Measurements from ENCODE around the gene PRR23E.

The PRR23E gene

DNA sequence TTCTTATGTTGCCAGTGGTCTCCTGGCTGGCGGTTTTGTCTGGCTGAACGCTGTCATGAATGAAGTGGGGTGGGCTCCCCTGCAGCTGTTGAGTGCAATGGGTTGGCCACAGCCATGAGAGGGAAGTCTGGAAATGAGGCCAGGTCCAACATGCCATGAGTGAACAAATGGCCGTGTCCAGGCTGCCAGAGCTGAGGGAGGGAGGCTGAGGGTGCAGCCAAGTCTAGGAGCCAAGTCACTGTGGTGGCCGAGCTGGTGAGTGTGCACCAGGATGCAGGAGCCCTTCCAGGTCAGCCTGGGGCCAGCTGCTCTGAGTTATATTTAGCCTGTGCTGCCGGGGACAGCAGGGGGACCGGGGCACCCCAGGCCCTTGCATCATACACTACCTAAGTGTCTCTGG, 24.7 kb upstream of the PRR23E start:
- TF ChIP-seq, protein P1, sequence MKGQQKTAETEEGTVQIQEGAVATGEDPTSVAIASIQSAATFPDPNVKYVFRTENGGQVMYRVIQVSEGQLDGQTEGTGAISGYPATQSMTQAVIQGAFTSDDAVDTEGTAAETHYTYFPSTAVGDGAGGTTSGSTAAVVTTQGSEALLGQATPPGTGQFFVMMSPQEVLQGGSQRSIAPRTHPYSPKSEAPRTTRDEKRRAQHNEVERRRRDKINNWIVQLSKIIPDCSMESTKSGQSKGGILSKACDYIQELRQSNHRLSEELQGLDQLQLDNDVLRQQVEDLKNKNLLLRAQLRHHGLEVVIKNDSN (IDR thresholded peaks at IDR 0.05): no peak
- TF ChIP-seq, protein P2, sequence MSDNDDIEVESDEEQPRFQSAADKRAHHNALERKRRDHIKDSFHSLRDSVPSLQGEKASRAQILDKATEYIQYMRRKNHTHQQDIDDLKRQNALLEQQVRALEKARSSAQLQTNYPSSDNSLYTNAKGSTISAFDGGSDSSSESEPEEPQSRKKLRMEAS (IDR thresholded peaks at IDR 0.05): no peak
- TF ChIP-seq CREB1 (IDR thresholded peaks at IDR 0.05; ENCODE audit: low read depth) (no peak), NFIC (IDR thresholded peaks at IDR 0.05) (no peak), TCF12 (IDR thresholded peaks at IDR 0.05; ENCODE audit: low read depth) (no peak), EP300 (IDR thresholded peaks at IDR 0.05; ENCODE audit: borderline replicate concordance) (no peak), YY1 (IDR thresholded peaks at IDR 0.05; ENCODE audit: low read depth) (no peak), ZBTB7A (IDR thresholded peaks at IDR 0.05; ENCODE audit: low read depth) (no peak), TEAD4 (IDR thresholded peaks at IDR 0.05) (no peak), TAF1 (IDR thresholded peaks at IDR 0.05; ENCODE audit: low read depth) (no peak), FOXM1 (IDR thresholded peaks at IDR 0.05; ENCODE audit: borderline replicate concordance, low read depth) (no peak), EGR1 (IDR thresholded peaks at IDR 0.05) (no peak), CEBPB (IDR thresholded peaks at IDR 0.05) (no peak), RAD21 (IDR thresholded peaks at IDR 0.05; ENCODE audit: low read depth) (no peak)
- TF ChIP-seq, protein P3, sequence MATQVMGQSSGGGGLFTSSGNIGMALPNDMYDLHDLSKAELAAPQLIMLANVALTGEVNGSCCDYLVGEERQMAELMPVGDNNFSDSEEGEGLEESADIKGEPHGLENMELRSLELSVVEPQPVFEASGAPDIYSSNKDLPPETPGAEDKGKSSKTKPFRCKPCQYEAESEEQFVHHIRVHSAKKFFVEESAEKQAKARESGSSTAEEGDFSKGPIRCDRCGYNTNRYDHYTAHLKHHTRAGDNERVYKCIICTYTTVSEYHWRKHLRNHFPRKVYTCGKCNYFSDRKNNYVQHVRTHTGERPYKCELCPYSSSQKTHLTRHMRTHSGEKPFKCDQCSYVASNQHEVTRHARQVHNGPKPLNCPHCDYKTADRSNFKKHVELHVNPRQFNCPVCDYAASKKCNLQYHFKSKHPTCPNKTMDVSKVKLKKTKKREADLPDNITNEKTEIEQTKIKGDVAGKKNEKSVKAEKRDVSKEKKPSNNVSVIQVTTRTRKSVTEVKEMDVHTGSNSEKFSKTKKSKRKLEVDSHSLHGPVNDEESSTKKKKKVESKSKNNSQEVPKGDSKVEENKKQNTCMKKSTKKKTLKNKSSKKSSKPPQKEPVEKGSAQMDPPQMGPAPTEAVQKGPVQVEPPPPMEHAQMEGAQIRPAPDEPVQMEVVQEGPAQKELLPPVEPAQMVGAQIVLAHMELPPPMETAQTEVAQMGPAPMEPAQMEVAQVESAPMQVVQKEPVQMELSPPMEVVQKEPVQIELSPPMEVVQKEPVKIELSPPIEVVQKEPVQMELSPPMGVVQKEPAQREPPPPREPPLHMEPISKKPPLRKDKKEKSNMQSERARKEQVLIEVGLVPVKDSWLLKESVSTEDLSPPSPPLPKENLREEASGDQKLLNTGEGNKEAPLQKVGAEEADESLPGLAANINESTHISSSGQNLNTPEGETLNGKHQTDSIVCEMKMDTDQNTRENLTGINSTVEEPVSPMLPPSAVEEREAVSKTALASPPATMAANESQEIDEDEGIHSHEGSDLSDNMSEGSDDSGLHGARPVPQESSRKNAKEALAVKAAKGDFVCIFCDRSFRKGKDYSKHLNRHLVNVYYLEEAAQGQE (IDR thresholded peaks at IDR 0.05; ENCODE audit: low read depth): no peak

DNA sequence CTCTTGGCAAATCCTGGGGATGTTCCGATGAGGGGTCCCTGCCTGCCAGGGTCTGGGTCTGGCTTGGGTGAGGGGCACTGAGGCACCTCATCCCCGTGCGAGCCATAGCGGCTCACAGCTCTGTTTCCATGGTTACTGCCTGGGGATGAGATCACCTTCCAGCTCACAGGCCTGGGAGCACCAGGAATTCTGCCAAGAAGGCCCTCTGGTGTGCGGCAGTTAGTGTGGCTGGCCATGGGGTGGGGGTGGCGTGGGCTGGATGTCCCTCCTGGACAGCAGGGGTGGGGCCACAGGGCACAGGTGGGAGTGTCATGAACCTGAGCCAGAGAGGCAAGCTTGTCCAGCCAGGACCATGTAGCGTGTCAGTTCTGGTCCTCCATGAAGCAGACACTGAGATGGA, 22.1 kb upstream of the PRR23E start:
- TF ChIP-seq EP300 (IDR thresholded peaks at IDR 0.05; ENCODE audit: borderline replicate concordance) (no peak), NFIC (IDR thresholded peaks at IDR 0.05) (no peak)
- TF ChIP-seq, protein P3 (IDR thresholded peaks at IDR 0.05; ENCODE audit: low read depth): no peak

DNA sequence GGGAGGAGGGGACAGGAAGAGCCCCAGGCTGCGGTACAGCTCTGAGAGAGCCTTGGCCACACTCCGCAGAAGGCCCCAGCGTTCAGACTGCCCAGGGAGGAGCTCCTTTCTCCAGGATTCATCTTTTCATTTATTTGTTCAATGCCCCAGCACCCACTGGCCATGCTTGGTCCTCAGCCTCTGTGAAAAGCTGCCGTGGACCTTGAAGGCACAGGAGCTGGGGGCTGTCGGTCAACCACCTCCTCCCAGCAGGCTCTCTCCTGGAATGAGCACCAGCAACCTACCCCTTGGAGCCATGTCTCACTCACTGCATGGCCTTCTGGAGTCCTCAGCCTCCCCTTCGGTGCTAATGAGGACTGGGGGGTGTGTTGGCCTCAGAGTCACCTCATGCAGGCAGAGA, 21.6 kb upstream of the PRR23E start:
- TF ChIP-seq TAF1 (IDR thresholded peaks at IDR 0.05; ENCODE audit: low read depth) (no peak), YY1 (IDR thresholded peaks at IDR 0.05; ENCODE audit: low read depth) (no peak), CREB1 (IDR thresholded peaks at IDR 0.05; ENCODE audit: low read depth) (no peak), ZBTB7A (IDR thresholded peaks at IDR 0.05; ENCODE audit: low read depth) (no peak)
- TF ChIP-seq, protein P3 (IDR thresholded peaks at IDR 0.05; ENCODE audit: low read depth): no peak
- TF ChIP-seq, protein P1 (IDR thresholded peaks at IDR 0.05): no peak

DNA sequence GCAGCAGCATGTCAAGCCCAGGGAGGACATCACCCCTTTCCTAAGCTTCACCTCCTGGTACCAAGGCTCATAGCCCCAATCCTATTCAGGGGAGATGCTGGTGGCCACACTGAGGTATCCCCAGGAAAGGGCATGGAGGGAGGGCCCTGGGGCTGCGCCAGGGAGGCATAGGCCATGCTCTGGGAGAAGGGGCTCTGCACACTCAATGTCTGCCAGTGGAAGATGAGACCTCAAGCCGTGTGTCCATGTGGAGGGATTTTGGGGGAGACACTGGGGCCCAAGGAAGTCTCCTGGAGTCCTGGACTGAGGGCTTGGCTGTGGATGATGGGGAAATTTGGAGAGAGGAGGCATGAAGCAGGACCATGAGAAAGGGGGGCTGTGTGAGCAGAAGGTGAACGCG, 21.2 kb upstream of the PRR23E start:
- TF ChIP-seq YY1 (IDR thresholded peaks at IDR 0.05; ENCODE audit: low read depth) (no peak), CREB1 (IDR thresholded peaks at IDR 0.05; ENCODE audit: low read depth) (no peak), CEBPB (IDR thresholded peaks at IDR 0.05) (no peak), RAD21 (IDR thresholded peaks at IDR 0.05; ENCODE audit: low read depth) (no peak), EP300 (IDR thresholded peaks at IDR 0.05; ENCODE audit: borderline replicate concordance) (no peak), NFIC (IDR thresholded peaks at IDR 0.05) (no peak), TCF12 (IDR thresholded peaks at IDR 0.05; ENCODE audit: low read depth) (no peak), FOXM1 (IDR thresholded peaks at IDR 0.05; ENCODE audit: borderline replicate concordance, low read depth) (no peak), TEAD4 (IDR thresholded peaks at IDR 0.05) (no peak), EGR1 (IDR thresholded peaks at IDR 0.05) (no peak), TAF1 (IDR thresholded peaks at IDR 0.05; ENCODE audit: low read depth) (no peak), ZBTB7A (IDR thresholded peaks at IDR 0.05; ENCODE audit: low read depth) (no peak)
- TF ChIP-seq, protein P2 (IDR thresholded peaks at IDR 0.05): no peak
- TF ChIP-seq, protein P1 (IDR thresholded peaks at IDR 0.05): no peak
- TF ChIP-seq, protein P3 (IDR thresholded peaks at IDR 0.05; ENCODE audit: low read depth): no peak
